HL-60 (cell line): Measurements from ENCODE around the gene ASTN2.

Experiments
- DNase-seq, 2 experiments: peaks; one replicate each; pipeline ENCODE4 v3.0.0-alpha.2; 2010 to 2020; ENCODE audit warnings: low read depth in 1 of 2, low spot score in 1 of 2
- H3K27ac ChIP-seq: fragments of 250-450 bp; sonication (Bioruptor Pico); replicated peaks from 2 replicates; pipeline ENCODE4 v1.5.1; 2020; ENCODE audit warnings: mild to moderate bottlenecking, moderate library complexity
- H3K27me3 ChIP-seq: fragments of 250-450 bp; sonication (Bioruptor Pico); 2 replicates; pipeline ENCODE4 v1.5.1; 2021; ENCODE audit warnings: mild to moderate bottlenecking, moderate library complexity; ENCODE audit not compliant: insufficient read depth, poor library complexity, severe bottlenecking
- H3K4me3 ChIP-seq: replicated peaks from 2 replicates; pipeline ENCODE4 v1.5.1; 2011; ENCODE audit warnings: mild to moderate bottlenecking, control low read depth, low read length; ENCODE audit not compliant: insufficient read depth
- CTCF ChIP-seq: IDR thresholded peaks from one replicate; pipeline ENCODE4 v1.5.1; 2011; ENCODE audit warnings: low read length, control low read depth, inconsistent platforms; ENCODE audit not compliant: insufficient read depth
- GABPA ChIP-seq: IDR thresholded peaks from 2 replicates; pipeline ENCODE4 v1.6.1; 2012; ENCODE audit warnings: low read depth
- POLR2AphosphoS5 ChIP-seq: IDR thresholded peaks from 2 replicates; pipeline ENCODE4 v1.6.1; 2012; ENCODE audit warnings: low read depth
- REST ChIP-seq: IDR thresholded peaks from 2 replicates; pipeline ENCODE4 v1.6.1; 2012; ENCODE audit warnings: low read depth; ENCODE audit not compliant: insufficient replicate concordance
- SPI1 ChIP-seq: IDR thresholded peaks from 2 replicates; pipeline ENCODE4 v1.6.1; 2012; ENCODE audit warnings: low read depth, mild to moderate bottlenecking, borderline replicate concordance

ASTN2 gene

DNA sequence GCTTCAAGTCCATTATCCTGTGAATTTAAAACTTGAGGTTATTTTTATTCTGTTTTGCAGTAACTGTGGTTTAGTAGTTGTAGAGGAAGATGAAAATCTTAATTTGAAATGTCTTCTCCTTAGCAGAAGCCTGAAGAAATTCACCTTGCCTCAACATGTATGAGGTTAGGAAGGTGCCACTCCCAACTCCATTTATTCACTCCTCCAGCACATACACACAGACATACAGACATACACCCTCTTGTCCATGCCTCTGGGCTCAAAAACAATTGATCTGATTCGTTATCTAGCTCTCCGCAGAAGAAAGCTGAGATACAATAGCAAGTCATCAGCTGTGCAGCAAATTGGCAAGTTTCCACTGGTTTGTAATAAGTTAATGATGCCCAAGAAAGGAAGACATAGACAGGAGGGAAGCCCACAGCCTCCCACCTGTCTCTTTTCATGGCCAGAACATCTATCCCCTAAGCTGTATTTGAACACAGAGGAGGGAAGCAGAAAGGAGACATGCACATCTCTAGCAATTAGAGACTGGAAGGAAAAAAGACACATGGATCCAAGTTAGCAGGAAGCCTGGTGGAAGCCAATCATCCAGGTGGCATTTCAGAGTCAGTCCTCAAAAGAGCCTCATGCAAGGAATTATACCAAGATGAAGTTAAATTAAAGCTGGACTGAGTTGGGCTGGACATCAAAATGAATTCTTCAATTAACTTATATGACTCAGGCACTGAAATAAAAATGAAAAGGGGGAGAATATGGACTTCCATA lies 257.9 kb downstream of the ASTN2 start:
- TF ChIP-seq GABPA (no peak), REST (no peak), CTCF (no peak), SPI1 (no peak), POLR2AphosphoS5 (no peak)
- Histone ChIP-seq H3K27ac (no peak overlapping the region), H3K4me3 (no peak overlapping the region), H3K27me3 (no peaks in the 10 kb centered on the region)
- no peak for DNase-seq

GRCh38 chr9:117156144-117156688 lies 258.6 kb downstream of the ASTN2 start:
- H3K27ac ChIP-seq: no peak overlapping the region
- TF ChIP-seq POLR2AphosphoS5: no peak
- no peak for TF ChIP-seq REST
- TF ChIP-seq GABPA: no peak
- H3K27me3 ChIP-seq: no peaks in the 10 kb centered on the region
- DNase-seq: no peak
- H3K4me3 ChIP-seq: no peak overlapping the region

DNA sequence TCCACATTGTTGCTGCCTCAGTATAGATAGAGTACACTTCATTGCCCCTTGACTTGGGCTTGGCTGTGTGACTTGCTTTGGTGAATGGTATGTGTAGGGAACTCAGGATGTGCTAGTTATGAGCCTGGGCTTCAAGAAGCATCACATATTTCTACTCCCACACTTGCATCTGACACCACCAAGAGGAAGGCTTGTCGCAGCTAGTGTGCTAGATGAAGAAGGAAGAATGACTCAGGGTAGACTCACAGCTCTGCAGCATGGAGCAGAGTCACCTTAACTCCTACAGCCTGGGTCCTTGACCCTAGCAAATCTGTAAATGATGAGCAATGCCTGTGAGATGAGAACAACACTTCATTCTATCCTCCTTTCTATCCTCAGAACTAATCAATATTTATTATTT lies 261.8 kb downstream of the ASTN2 start:
- TF ChIP-seq GABPA (no peak), SPI1 (no peak), POLR2AphosphoS5 (no peak), REST (no peak), CTCF (no peak)
- H3K27me3 ChIP-seq: no peaks in the 10 kb centered on the region
- DNase-seq: no peak

More for the DNA sequence above, 261.8 kb downstream of the ASTN2 start:
- no peak overlapping the region for H3K4me3 ChIP-seq
- no peak overlapping the region for H3K27ac ChIP-seq
